Activated T-helper 1 cell treated with anti-CD3 and anti-CD28 coated beads, Interleukin-12 subunit alpha, Interleukin-12 subunit beta, Interleukin-2, Interleukin-4 antibody, amounts not matched to agents 30 ng/mL and 10 ng/mL and 1 ng/mL, durations not matched to agents 14 hours and 24 hours and 36 hours (primary cell): ENCODE results near the gene AQP12B. TPM values are rescaled to one million over a fixed set of nuclear protein-coding genes. Genes with fewer than 3 reads are reported as not detected.
"Not testable (repeated sequence)": the region's sequence is repeated elsewhere in the genome, so short reads cannot be mapped to it uniquely, and the experiment has no call there.

ENCODE experiments used
- DNase-seq: peaks from one replicate; pipeline ENCODE4 v3.0.0; 2021; ENCODE audit warnings: low spot score
- H3K27ac Mint-ChIP-seq: one replicate; pipeline ENCODE4 v1.8.0; 2021; ENCODE audit warnings: mild to moderate bottlenecking, mixed read lengths
- H3K27me3 Mint-ChIP-seq: one replicate; pipeline ENCODE4 v1.8.0; 2022; ENCODE audit warnings: mild to moderate bottlenecking, moderate library complexity, mixed read lengths; ENCODE audit not compliant: insufficient read depth
- H3K36me3 Mint-ChIP-seq: one replicate; pipeline ENCODE4 v1.8.0; 2021; ENCODE audit warnings: low read depth, mixed read lengths
- H3K4me1 Mint-ChIP-seq: one replicate; pipeline ENCODE4 v1.8.0; 2021; ENCODE audit warnings: low read depth, mixed read lengths
- H3K4me3 Mint-ChIP-seq: one replicate; pipeline ENCODE4 v1.8.0; 2021; ENCODE audit warnings: mild to moderate bottlenecking, moderate library complexity, mixed read lengths
- H3K9me3 Mint-ChIP-seq: one replicate; pipeline ENCODE4 v1.8.0; 2021; ENCODE audit warnings: mixed read lengths
- intact Hi-C: fragments of 100-400 bp; cut with micrococcal nuclease; formaldehyde crosslinking; loops from one replicate; pipeline ENCODE4 v1.15.1; 2024
- total RNA-seq: library from RNA; stranded (reverse); gene quantifications from 2 replicates; pipeline ENCODE4 v1.2.3, GENCODE V29; 2022

AQP12B gene
- total RNA-seq, 1 donor from 2014 or later, result not detected

DNA sequence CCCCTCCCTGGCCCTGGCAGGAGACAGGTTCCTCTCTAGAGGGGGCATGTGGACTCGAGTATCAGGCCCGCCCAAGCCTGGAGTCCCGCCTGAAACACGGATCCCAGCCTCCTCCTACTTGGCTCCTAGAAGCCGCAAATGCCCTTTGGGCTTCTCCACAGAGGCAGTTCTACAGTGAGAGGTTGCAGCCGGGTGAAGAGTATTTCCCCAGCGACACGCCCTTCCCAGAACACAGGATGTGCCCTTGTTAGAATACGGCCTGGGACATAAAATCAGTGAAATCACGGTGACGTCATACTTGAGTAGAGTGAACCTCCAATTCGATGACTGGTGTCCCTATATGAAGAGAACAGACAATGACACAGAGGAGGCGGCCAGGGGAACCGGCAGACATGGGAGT is 4.6 kb downstream of the AQP12B start:
- H3K36me3 Mint-ChIP-seq, H3K4me1 Mint-ChIP-seq, H3K27ac Mint-ChIP-seq, H3K27me3 Mint-ChIP-seq, H3K9me3 Mint-ChIP-seq, DNase-seq, H3K4me3 Mint-ChIP-seq, intact Hi-C loops: not testable (repeated sequence)

DNA sequence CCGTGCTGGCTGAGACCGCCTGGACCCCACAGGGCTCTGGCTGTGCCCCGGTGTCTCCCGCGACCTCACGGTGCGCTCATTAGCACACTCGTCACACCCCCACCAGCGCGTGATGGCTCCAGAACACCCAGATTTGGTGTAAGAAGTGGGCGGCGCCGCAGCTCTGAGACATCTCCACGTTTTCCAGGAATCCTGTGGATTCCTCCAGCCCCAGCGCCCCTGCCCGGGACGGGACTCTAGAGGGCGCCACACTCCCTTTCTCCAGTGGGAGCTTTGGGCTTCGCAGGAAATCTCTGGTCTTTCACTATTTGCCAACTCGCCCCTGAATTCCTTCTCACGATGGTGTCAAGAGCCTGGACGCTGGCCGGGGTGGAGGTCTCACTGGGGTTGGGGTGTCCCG is 7.3 kb downstream of the AQP12B start:
- DNase-seq, H3K4me3 Mint-ChIP-seq, H3K36me3 Mint-ChIP-seq, H3K27ac Mint-ChIP-seq, H3K9me3 Mint-ChIP-seq, H3K4me1 Mint-ChIP-seq, intact Hi-C loops: not testable (repeated sequence)
- peaks cover 25% of the 10 kb centered on the region for H3K27me3 Mint-ChIP-seq

DNA sequence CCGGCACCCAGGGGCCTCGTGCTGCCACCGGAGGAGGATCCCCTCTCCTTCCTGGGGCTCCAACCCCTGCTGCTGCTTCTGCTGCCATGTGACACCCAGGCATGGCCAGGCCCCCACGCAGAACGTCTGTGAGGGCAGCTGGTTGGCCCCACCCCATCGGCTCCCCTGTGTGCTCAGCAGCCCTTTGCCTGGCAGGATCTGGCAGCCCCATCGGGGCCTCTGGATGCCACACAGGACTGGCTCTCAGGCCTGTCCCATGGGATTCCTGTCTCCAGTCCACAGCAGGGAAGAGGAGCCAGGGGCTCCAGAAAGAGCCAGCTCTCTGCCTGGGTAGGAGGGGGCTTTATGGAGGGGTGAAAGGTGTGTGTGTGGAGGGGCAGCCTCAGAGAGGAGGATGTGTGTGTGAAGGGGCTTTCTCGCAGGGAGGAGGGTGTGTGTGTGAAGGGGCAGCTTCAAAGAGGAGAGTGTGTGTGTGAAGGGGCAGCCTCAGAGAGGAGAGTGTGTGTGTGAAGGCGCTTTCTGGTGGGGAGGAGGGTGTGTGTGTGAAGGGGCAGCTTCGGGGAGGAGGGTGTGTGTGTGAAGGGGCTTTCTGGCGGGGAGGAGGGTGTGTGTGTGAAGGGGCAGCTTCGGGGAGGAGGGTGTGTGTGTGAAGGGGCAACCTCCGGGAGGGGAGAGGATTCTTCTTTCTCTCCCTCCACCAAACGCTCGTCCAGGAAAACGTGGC is 8.1 kb downstream of the AQP12B start:
- H3K4me3 Mint-ChIP-seq, DNase-seq, H3K36me3 Mint-ChIP-seq, intact Hi-C loops, H3K27ac Mint-ChIP-seq, H3K9me3 Mint-ChIP-seq, H3K4me1 Mint-ChIP-seq: not testable (repeated sequence)
- H3K27me3 Mint-ChIP-seq, result peaks cover 27% of the 10 kb centered on the region

DNA sequence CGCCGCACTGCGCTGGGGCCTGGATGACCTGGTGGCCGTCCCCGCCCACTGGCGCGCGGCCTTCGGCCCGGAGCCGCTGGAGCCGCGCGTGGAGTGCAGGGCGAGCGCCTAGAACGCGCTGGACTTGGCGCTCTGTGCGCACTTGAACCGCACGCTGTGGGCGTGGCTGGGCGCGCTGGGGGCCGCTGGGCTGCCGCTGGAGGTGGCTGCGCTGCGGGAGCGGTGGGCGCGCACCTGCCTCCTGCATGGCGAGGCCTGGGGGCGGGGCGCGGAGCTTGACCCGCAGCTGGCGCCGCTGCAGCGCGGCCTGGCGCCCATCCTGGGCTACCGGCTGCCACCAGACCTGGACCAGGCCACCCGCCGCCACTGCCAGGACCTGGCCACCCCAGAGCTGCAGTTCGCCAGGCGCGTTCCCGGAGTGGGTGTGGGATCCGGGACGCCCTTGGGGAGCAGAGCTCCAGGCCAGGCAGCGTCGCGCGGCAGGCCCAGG is 9.9 kb downstream of the AQP12B start:
- H3K4me1 Mint-ChIP-seq, result no peaks in the 10 kb centered on the region
- DNase-seq, result no peak
- no peak overlapping the region for H3K4me3 Mint-ChIP-seq
- intact Hi-C loops, result no loop called here
- no peaks in the 10 kb centered on the region for H3K9me3 Mint-ChIP-seq
- H3K27me3 Mint-ChIP-seq, result peaks cover 43% of the 10 kb centered on the region
- H3K27ac Mint-ChIP-seq, result no peak overlapping the region
- H3K36me3 Mint-ChIP-seq, result no peaks in the 10 kb centered on the region

DNA sequence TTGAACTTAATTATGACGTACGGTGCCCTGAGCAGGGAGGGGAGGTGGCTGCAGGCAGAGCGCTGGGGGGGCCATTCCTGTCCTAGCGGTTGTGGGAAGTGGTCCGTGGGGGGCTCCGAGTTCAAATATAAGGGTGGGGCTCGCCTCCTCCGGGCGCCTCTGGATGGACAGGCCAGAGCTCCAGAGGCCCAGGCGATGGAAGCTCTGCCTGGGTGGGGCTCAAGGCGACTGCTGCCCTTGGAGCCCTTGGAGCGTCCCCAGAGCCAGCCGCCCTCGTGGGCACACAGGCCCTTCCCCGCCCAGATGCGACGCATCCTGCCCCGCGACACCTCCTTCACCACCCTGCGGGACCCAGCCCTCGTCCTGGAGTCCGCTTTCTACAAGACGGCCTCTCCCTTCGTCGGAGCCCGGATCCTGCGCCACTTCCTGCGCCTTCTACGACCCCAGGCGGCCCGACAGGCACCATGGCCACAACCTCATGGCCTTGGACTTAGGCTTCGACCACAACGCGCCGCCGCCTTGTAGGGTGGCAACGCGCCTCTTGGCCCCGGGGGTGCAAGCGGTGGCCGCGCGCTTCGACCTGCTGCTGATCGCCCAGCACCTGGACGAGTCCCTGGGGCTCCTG is 10.5 kb downstream of the AQP12B start:
- Mint-ChIP-seq H3K27ac (no peak overlapping the region), H3K36me3 (no peaks in the 10 kb centered on the region), H3K4me3 (no peak overlapping the region), H3K4me1 (no peaks in the 10 kb centered on the region), H3K27me3 (peaks cover 48% of the 10 kb centered on the region), H3K9me3 (no peaks in the 10 kb centered on the region)
- DNase-seq, result no peak
- intact Hi-C loops, result no loop called here

DNA sequence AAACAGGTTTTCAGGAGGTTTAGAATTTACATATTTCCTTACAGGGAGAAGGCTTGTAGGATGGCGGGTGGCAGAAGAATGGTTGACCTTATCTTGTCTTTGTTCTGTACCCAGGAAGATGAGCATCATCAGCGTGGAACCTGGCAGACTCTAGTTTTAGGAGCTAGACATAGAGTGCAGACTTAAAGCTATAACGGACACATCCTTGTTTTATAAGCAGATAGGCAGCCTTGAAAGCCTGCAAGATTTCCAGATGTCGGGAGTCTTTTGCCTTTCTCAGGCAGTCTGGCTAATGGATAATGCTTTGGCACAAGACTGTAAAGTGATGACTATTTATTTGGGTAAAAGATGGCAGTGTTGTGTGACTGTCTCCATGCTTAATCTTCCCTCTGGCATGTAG is 11.7 kb downstream of the AQP12B start:
- Mint-ChIP-seq H3K27me3 (peaks cover 60% of the 10 kb centered on the region), H3K4me3 (no peak overlapping the region), H3K27ac (no peak overlapping the region), H3K4me1 (no peaks in the 10 kb centered on the region), H3K36me3 (no peaks in the 10 kb centered on the region), H3K9me3 (peaks cover 4% of the 10 kb centered on the region)
- no peak for DNase-seq
- intact Hi-C loops, result no loop called here

DNA sequence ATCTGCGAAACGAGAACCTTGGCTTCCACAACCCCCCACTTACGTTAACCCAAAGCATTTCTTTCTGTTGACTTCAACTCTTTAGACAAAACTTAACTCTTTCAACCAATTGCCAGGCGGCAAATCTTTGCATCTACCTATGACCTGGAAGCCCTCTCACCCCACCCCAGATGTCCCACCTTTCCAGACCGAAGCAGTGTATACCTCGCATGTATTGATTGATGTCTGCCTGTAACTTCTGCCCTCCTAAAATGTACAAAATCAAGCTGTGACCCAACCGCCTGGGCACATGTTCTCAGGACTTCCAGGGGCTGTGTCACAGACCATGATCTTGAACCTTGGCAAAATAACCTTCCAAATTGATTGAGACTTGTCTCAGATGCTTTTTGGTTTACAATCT is 12.3 kb downstream of the AQP12B start:
- Mint-ChIP-seq H3K27me3 (peaks cover 63% of the 10 kb centered on the region), H3K9me3 (peaks cover 5% of the 10 kb centered on the region), H3K36me3 (no peaks in the 10 kb centered on the region), H3K4me3 (no peak overlapping the region), H3K27ac (no peak overlapping the region), H3K4me1 (no peaks in the 10 kb centered on the region)
- intact Hi-C loops, result no loop called here
- no peak for DNase-seq

DNA sequence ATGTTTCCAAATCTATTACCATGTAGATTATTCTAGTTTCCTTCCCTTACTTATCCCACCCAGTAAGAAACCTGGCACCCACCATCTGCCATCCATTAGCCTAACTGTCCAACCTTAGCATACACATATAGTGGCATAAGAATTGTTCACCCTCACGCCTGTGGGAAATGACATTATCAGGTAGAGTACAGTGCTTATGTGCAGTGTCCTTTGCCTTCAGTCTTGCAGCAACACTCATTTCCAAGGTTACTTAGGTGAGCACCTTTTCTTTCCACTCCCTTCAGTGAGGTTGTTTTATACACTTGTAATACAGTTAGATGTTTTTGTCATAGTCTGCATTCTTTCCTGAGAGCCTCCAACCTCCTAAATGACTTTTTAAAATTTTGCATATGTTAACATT is 18.1 kb downstream of the AQP12B start:
- Mint-ChIP-seq H3K27me3 (peaks cover 74% of the 10 kb centered on the region), H3K4me3 (no peak overlapping the region), H3K27ac (no peak overlapping the region), H3K4me1 (no peaks in the 10 kb centered on the region), H3K36me3 (no peaks in the 10 kb centered on the region), H3K9me3 (peaks cover 13% of the 10 kb centered on the region)
- DNase-seq, result no peak
- intact Hi-C loops, result no loop called here

DNA sequence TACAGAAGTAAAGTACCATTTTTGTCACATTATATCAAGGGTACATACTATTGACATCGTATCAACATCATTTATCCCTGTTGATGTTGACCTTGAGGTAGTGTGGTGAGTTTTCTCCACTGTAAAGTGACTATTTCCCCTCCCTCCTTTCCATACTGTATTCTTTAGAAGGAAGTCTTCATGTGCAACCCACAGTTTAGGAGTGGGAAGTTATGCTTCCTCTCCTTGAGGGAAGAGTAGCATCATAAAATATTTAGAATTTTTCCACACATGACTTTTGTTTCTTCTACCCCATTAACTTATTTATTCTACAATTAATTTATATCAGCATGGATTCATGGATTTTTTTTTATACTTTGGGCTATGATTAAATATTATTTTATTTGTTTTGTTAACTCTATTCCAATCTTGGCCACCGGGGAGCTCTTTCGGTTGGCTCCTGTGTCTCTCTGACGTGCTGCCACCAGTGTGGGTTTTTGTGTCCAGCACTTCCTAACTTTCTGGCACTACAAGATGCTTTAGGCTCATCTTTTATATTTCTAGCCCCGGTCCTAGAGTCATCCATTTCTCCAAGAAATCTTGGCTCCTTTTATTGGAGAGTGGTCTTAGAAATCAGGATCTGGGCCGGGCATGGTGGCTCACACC is 19.0 kb downstream of the AQP12B start:
- no peaks in the 10 kb centered on the region for H3K4me1 Mint-ChIP-seq
- intact Hi-C loops, result no loop called here
- no peak for DNase-seq
- H3K4me3 Mint-ChIP-seq, result no peak overlapping the region
- peaks cover 13% of the 10 kb centered on the region for H3K9me3 Mint-ChIP-seq
- no peaks in the 10 kb centered on the region for H3K36me3 Mint-ChIP-seq
- H3K27me3 Mint-ChIP-seq, result peaks cover 76% of the 10 kb centered on the region
- no peak overlapping the region for H3K27ac Mint-ChIP-seq

DNA sequence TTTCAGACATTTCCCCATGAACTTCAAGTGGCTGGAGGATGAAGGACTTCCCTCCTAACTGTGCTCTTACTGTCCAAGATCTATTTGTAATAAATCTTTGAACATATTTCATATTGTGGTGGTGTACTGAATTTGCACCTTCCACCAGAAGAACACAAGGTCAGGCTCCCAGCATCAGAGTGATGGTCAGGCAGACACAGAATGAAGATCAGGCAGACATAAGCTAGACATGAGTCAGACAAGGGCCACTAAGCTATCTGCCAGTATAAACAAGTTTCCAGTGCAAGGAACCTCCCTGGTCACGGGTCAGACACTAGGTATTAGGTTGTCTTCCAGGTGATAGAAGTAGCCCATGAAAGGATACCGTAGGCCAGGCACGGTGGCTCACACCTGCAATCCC is 20.0 kb downstream of the AQP12B start:
- Mint-ChIP-seq H3K36me3 (no peaks in the 10 kb centered on the region), H3K27me3 (peaks cover 75% of the 10 kb centered on the region), H3K4me3 (no peak overlapping the region), H3K4me1 (no peaks in the 10 kb centered on the region), H3K9me3 (peaks cover 13% of the 10 kb centered on the region), H3K27ac (no peak overlapping the region)
- intact Hi-C loops, result no loop called here
- DNase-seq, result no peak

DNA sequence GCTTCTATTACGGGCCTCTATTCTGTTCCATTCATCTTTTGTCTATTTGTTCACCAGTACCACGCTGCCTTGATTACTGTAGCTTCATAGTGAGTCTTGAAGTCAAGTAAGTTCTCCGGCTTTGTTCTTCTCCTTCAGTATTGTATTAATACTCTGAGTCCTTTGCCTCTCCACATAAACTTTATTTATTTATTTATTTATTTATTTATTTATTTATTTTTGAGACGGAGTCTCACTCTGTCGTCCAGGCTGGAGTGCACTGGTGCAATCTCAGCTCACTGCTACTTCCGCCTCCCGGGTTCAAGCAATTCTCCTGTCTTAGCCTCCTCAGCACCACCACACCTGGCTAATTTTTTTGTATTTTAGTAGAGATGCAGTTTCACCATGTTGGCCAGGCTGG is 22.8 kb downstream of the AQP12B start:
- DNase-seq, H3K36me3 Mint-ChIP-seq, H3K27ac Mint-ChIP-seq, H3K4me3 Mint-ChIP-seq, H3K9me3 Mint-ChIP-seq: not testable (repeated sequence)
- intact Hi-C loops, result loop anchor here (5.0 kb wide), 1 partner anchor 38 kb away; no protein-coding TSS in a partner anchor
- Mint-ChIP-seq H3K4me1 (peaks cover 11% of the 10 kb centered on the region), H3K27me3 (peaks cover 73% of the 10 kb centered on the region)

DNA sequence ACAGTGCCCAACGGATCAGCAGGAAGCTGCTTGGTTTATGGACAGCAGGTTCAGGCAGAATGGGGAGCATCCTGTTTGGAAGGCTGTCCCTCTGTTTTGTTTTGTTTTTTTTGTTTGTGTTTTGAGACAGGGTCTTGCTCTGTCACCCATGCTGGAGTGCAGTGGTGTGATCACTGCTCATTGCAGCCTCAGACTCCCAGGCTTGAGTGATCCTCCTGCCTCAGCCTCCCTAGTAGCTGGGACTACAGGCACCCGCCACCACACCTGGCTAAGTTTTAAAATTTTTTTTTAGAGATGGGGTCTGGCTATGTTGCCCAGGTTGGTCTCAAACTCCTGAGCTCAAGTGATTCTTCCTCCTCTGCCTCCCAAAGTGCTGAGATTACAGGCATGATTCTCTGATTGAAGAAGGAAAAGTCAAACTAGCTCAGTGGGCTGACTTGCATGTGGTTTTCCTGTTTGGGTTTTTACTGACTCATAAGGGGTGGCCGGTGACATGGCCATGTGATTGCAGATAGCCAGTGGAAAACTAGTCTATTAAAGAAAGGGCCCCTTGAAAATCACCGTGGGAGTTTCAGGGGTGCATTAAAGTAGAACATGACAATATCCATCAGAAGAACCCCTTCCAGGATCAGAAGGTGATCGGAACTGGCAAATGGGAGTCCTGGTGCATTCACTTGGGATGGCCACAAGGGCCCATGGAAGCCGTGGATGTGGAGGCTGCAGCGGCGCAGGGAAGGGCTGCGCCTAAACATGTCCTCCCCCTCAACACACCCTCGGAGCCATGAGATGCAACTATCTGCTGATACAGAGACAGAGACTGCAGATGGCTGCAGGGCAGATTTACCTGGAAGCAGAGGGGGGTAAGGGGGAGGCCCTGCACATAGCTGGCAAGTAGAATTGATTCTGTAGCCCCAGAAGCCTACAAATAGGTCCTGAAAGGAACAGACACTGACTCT is 26.5 kb downstream of the AQP12B start:
- no peaks in the 10 kb centered on the region for H3K9me3 Mint-ChIP-seq
- no peak overlapping the region for H3K27ac Mint-ChIP-seq
- intact Hi-C loops, result loop anchor here (5.0 kb wide), 1 partner anchor 34 kb away; no protein-coding TSS in a partner anchor
- H3K27me3 Mint-ChIP-seq, result peaks cover 59% of the 10 kb centered on the region
- no peaks in the 10 kb centered on the region for H3K36me3 Mint-ChIP-seq
- no peak for DNase-seq
- H3K4me1 Mint-ChIP-seq, result peaks cover 16% of the 10 kb centered on the region
- no peak overlapping the region for H3K4me3 Mint-ChIP-seq
